DOHH2 (cell line): Measurements from ENCODE around the gene GPR153.

Experiments used
- H3F3A ChIP-seq: fragments of 200-600 bp; sonication (generic), shearing (Covaris generic); 2 replicates; pipeline ENCODE4 v1.6.0; 2016; ENCODE audit warnings: antibody characterized with exemption, mild to moderate bottlenecking; ENCODE audit not compliant: control insufficient read depth, insufficient read depth
- H3K27ac ChIP-seq: fragments of 200-600 bp; sonication (generic); 2 replicates; pipeline ENCODE4 v1.5.1; 2014; ENCODE audit warnings: low read depth, mild to moderate bottlenecking, low read length, moderate library complexity
- H3K27me3 ChIP-seq: fragments of 200-600 bp; sonication (generic); 2 replicates; pipeline ENCODE4 v1.6.1; 2014; ENCODE audit warnings: mild to moderate bottlenecking, low read length, mixed read lengths; ENCODE audit not compliant: control insufficient read depth
- H3K36me3 ChIP-seq: fragments of 200-600 bp; sonication (generic); 2 replicates; pipeline ENCODE4 v1.6.1; 2014; ENCODE audit warnings: mild to moderate bottlenecking, low read length, moderate library complexity, mixed read lengths; ENCODE audit not compliant: control insufficient read depth
- H3K4me1 ChIP-seq: fragments of 200-600 bp; sonication (generic); 2 replicates; pipeline ENCODE4 v1.6.1; 2014; ENCODE audit warnings: mild to moderate bottlenecking, low read length, mixed read lengths; ENCODE audit not compliant: control insufficient read depth
- H3K4me2 ChIP-seq: fragments of 200-600 bp; sonication (generic); 2 replicates; pipeline ENCODE4 v1.6.0; 2014; ENCODE audit warnings: mild to moderate bottlenecking, low read length, moderate library complexity
- H3K4me3 ChIP-seq: fragments of 200-600 bp; sonication (generic); 2 replicates; pipeline ENCODE4 v1.5.1; 2014; ENCODE audit warnings: mild to moderate bottlenecking, low read length, mixed read lengths
- H3K79me2 ChIP-seq: fragments of 200-600 bp; sonication (generic); 2 replicates; pipeline ENCODE4 v1.6.1; 2014; ENCODE audit warnings: mild to moderate bottlenecking, low read length, mixed read lengths; ENCODE audit not compliant: control insufficient read depth
- H3K9me2 ChIP-seq: fragments of 200-600 bp; sonication (generic); replicated peaks from 2 replicates; pipeline ENCODE4 v1.6.1; 2014; ENCODE audit warnings: mild to moderate bottlenecking, low read length, mixed read lengths; ENCODE audit not compliant: control insufficient read depth
- H3K9me3 ChIP-seq: fragments of 200-600 bp; sonication (generic); 2 replicates; pipeline ENCODE4 v1.6.1; 2014; ENCODE audit warnings: antibody characterized with exemption, low read length, mixed read lengths; ENCODE audit not compliant: control insufficient read depth, insufficient read depth
- H4K20me1 ChIP-seq: fragments of 200-600 bp; sonication (generic); 2 replicates; pipeline ENCODE4 v1.6.0; 2014; ENCODE audit warnings: low read depth, mild to moderate bottlenecking, antibody characterized with exemption, low read length, moderate library complexity; ENCODE audit not compliant: control insufficient read depth, insufficient read depth
- CTCF ChIP-seq: fragments of 200-600 bp; sonication (generic); IDR thresholded peaks from one replicate; pipeline ENCODE4 v1.5.1; 2014; ENCODE audit warnings: antibody characterized with exemption, mild to moderate bottlenecking, low read depth, low read length; ENCODE audit not compliant: poor library complexity, severe bottlenecking
- EZH2phosphoT487 ChIP-seq: fragments of 200-600 bp; sonication (generic); IDR thresholded peaks from 2 replicates; pipeline ENCODE4 v1.6.1; 2017; ENCODE audit warnings: borderline replicate concordance, mild to moderate bottlenecking, antibody characterized with exemption, low read length, moderate library complexity, mixed read lengths

The GPR153 gene

GRCh38 chr1:6274102-6274501 lies 13.2 kb upstream of the GPR153 start:
- Histone ChIP-seq H3K27ac (no peak overlapping the region), H3K9me2 (no peaks in the 10 kb centered on the region), H3K27me3 (no peaks in the 10 kb centered on the region), H3K36me3 (no peaks in the 10 kb centered on the region), H3K4me2 (no peak overlapping the region), H3F3A (no peaks in the 10 kb centered on the region), H3K79me2 (no peaks in the 10 kb centered on the region), H3K4me1 (no peaks in the 10 kb centered on the region), H4K20me1 (no peaks in the 10 kb centered on the region), H3K4me3 (no peak overlapping the region), H3K9me3 (no peaks in the 10 kb centered on the region)
- TF ChIP-seq EZH2phosphoT487 (no peak), CTCF (no peak)

- no peak for TF ChIP-seq EZH2phosphoT487
- TF ChIP-seq CTCF, result no peak
- H3F3A ChIP-seq, result no peaks in the 10 kb centered on the region
- H3K9me3 ChIP-seq, result no peaks in the 10 kb centered on the region
- no peak overlapping the region for H3K4me2 ChIP-seq
- H4K20me1 ChIP-seq, result no peaks in the 10 kb centered on the region
- no peaks in the 10 kb centered on the region for H3K36me3 ChIP-seq
- H3K79me2 ChIP-seq, result no peaks in the 10 kb centered on the region
- H3K4me1 ChIP-seq, result no peaks in the 10 kb centered on the region
- no peaks in the 10 kb centered on the region for H3K9me2 ChIP-seq
- H3K27me3 ChIP-seq, result no peaks in the 10 kb centered on the region
- H3K27ac ChIP-seq, result no peak overlapping the region
- H3K4me3 ChIP-seq, result no peak overlapping the region
Observed at GRCh38 chr1:6273380-6273891, 12.5 kb upstream of the GPR153 start.

- Histone ChIP-seq H3K9me2 (no peaks in the 10 kb centered on the region), H3K4me1 (no peaks in the 10 kb centered on the region), H3K9me3 (no peaks in the 10 kb centered on the region), H4K20me1 (no peaks in the 10 kb centered on the region), H3K27me3 (no peaks in the 10 kb centered on the region), H3K79me2 (no peaks in the 10 kb centered on the region), H3K36me3 (no peaks in the 10 kb centered on the region), H3K4me3 (no peak overlapping the region), H3K27ac (no peak overlapping the region), H3F3A (no peaks in the 10 kb centered on the region), H3K4me2 (no peak overlapping the region)
- TF ChIP-seq CTCF (peak; percentile 19), EZH2phosphoT487 (no peak)
Observed at GRCh38 chr1:6272868-6273267, 12.0 kb upstream of the GPR153 start.

- Histone ChIP-seq H3K27ac (no peak overlapping the region), H3K4me1 (no peaks in the 10 kb centered on the region), H3K9me2 (no peaks in the 10 kb centered on the region), H3K9me3 (no peaks in the 10 kb centered on the region), H3K4me3 (no peak overlapping the region), H3K4me2 (no peak overlapping the region), H3K79me2 (no peaks in the 10 kb centered on the region), H3K36me3 (no peaks in the 10 kb centered on the region), H4K20me1 (no peaks in the 10 kb centered on the region), H3F3A (no peaks in the 10 kb centered on the region), H3K27me3 (no peaks in the 10 kb centered on the region)
- TF ChIP-seq EZH2phosphoT487 (no peak), CTCF (no peak)
Observed at GRCh38 chr1:6272452-6272851, 11.6 kb upstream of the GPR153 start.
